Astrocyte (in vitro differentiated cells and primary cell): ENCODE measurements around the gene PIK3R6. TPM values are rescaled to one million over a fixed set of nuclear protein-coding genes. Genes with fewer than 3 reads are reported as not detected.

Experiments used
- DNase-seq: peaks from one replicate; pipeline ENCODE4 v3.0.0-alpha.2; 2010; ENCODE audit warnings: low read depth
- FAIRE-seq: peaks from 2 replicates; lab custom pipeline; 2011; peaks lifted over from hg19 to GRCh38; lab: Jason Lieb, UNC
- H2AFZ ChIP-seq: 2 replicates; pipeline ENCODE4 v1.6.0; 2012; ENCODE audit warnings: low read depth, low read length, inconsistent platforms
- H3K27ac ChIP-seq: 2 replicates; pipeline ENCODE4 v1.5.1; 2011; ENCODE audit warnings: low read depth, low read length, inconsistent platforms
- H3K27me3 ChIP-seq: 2 replicates; pipeline ENCODE4 v1.6.0; 2011; ENCODE audit warnings: low read length, inconsistent platforms; ENCODE audit not compliant: insufficient read depth
- H3K36me3 ChIP-seq: 2 replicates; pipeline ENCODE4 v1.5.1; 2011; ENCODE audit warnings: low read length, inconsistent platforms; ENCODE audit not compliant: insufficient read depth
- H3K4me1 ChIP-seq: 2 replicates; pipeline ENCODE4 v1.5.1; 2011; ENCODE audit warnings: low read length, inconsistent platforms; ENCODE audit not compliant: insufficient read depth
- H3K4me2 ChIP-seq: 2 replicates; pipeline ENCODE4 v1.6.0; 2012; ENCODE audit warnings: low read length, inconsistent platforms
- H3K4me3 ChIP-seq: 2 replicates; pipeline ENCODE4 v1.5.1; 2011; ENCODE audit warnings: low read depth, mild to moderate bottlenecking, low read length, inconsistent platforms; ENCODE audit not compliant: insufficient read depth
- H3K79me2 ChIP-seq: 2 replicates; pipeline ENCODE4 v1.6.0; 2012; ENCODE audit warnings: mild to moderate bottlenecking, low read length, inconsistent platforms; ENCODE audit not compliant: insufficient read depth
- H3K9ac ChIP-seq: 2 replicates; pipeline ENCODE4 v1.6.0; 2012; ENCODE audit warnings: mild to moderate bottlenecking, low read length, inconsistent platforms
- H3K9me3 ChIP-seq: 2 replicates; pipeline ENCODE4 v1.5.1; 2012; ENCODE audit warnings: low read depth, mild to moderate bottlenecking, low read length, inconsistent platforms; ENCODE audit not compliant: insufficient read depth
- H4K20me1 ChIP-seq: 2 replicates; pipeline ENCODE4 v1.6.0; 2012; ENCODE audit warnings: low read length, inconsistent platforms; ENCODE audit not compliant: insufficient read depth
- H3K27ac Mint-ChIP-seq: one replicate; pipeline ENCODE4 v1.8.0; 2021; ENCODE audit warnings: mild to moderate bottlenecking, mixed read lengths; ENCODE audit not compliant: unreplicated experiment
- H3K27me3 Mint-ChIP-seq: one replicate; pipeline ENCODE4 v1.8.0; 2021; ENCODE audit warnings: low read depth, mixed read lengths; ENCODE audit not compliant: unreplicated experiment
- H3K36me3 Mint-ChIP-seq: one replicate; pipeline ENCODE4 v1.8.0; 2021; ENCODE audit warnings: low read depth, mixed read lengths; ENCODE audit not compliant: unreplicated experiment
- H3K4me1 Mint-ChIP-seq: one replicate; pipeline ENCODE4 v1.8.0; 2021; ENCODE audit warnings: low read depth, mixed read lengths; ENCODE audit not compliant: unreplicated experiment
- H3K4me3 Mint-ChIP-seq: one replicate; pipeline ENCODE4 v1.8.0; 2021; ENCODE audit warnings: mild to moderate bottlenecking, moderate library complexity, mixed read lengths; ENCODE audit not compliant: unreplicated experiment
- H3K9me3 Mint-ChIP-seq: one replicate; pipeline ENCODE4 v1.8.0; 2021; ENCODE audit warnings: mild to moderate bottlenecking, mixed read lengths; ENCODE audit not compliant: unreplicated experiment
- EZH2 ChIP-seq: IDR thresholded peaks from 2 replicates; pipeline ENCODE4 v1.6.1; 2012; ENCODE audit warnings: mild to moderate bottlenecking, low read length, inconsistent platforms; ENCODE audit not compliant: insufficient read depth
- total RNA-seq: library from RNA; stranded (reverse); gene quantifications from 2 replicates; pipeline ENCODE4 v1.2.1, GENCODE V29; 2021
- TF ChIP-seq, protein P1 (sequence below): IDR thresholded peaks from 2 replicates; pipeline ENCODE4 v1.5.1; 2011; ENCODE audit warnings: low read depth, mild to moderate bottlenecking, inconsistent platforms, low read length, moderate library complexity; ENCODE audit not compliant: insufficient read depth

PIK3R6 gene
- total RNA-seq, 1 donor from 2014 or later = not detected

DNA sequence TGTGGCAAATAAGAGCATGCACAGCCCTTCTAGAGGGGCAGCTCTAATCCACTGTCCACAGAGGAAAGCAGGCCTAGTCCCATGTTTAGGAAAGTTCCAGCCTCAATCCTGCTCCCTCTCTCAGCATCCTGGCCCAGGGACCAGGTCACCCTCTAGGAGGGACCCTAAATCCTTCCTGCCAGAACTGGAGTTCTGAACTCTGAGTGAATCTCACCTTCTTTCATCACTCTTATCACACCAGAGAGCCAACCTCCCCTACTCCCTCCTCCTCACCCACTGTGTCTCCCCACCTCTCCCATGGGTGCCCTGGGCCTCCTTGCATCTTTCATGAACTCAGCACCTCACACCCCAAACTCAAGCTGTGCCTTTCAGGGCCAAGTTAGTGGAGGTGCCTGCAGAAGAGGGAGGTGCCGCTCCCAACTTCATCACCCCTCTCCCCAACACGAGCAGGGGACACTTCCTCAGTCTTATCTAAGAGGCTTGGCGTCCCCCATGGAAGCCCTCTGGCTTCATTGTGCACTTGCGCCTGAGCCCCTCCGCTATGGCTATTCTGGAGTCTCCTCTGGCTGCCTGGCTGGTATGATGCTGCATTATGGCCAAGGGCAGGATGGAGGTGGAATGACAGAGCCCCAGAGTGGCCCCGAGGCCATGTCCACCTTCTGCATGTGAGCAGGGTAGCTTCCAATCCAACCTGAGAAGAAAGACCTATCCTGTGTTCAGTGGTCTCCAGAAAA lies 31.7 kb downstream of the PIK3R6 start:
- no peak overlapping the region for H3K9ac ChIP-seq
- no peak overlapping the region for H2AFZ ChIP-seq
- no peaks in the 10 kb centered on the region for H3K9me3 Mint-ChIP-seq
- no peak for FAIRE-seq
- H3K4me1 ChIP-seq = no peaks in the 10 kb centered on the region
- H3K4me1 Mint-ChIP-seq = no peaks in the 10 kb centered on the region
- DNase-seq = no peak
- H3K4me3 Mint-ChIP-seq = no peak overlapping the region
- no peaks in the 10 kb centered on the region for H4K20me1 ChIP-seq
- no peaks in the 10 kb centered on the region for H3K36me3 ChIP-seq
- no peak overlapping the region for H3K27ac ChIP-seq
- H3K79me2 ChIP-seq = no peaks in the 10 kb centered on the region
- H3K36me3 Mint-ChIP-seq = peaks cover 1% of the 10 kb centered on the region
- peaks cover 2% of the 10 kb centered on the region for H3K27me3 ChIP-seq
- H3K4me2 ChIP-seq = no peak overlapping the region
- H3K27ac Mint-ChIP-seq = no peak overlapping the region
- H3K4me3 ChIP-seq = no peak overlapping the region
- no peaks in the 10 kb centered on the region for H3K9me3 ChIP-seq
- TF ChIP-seq EZH2 = no peak
- TF ChIP-seq, protein P1, sequence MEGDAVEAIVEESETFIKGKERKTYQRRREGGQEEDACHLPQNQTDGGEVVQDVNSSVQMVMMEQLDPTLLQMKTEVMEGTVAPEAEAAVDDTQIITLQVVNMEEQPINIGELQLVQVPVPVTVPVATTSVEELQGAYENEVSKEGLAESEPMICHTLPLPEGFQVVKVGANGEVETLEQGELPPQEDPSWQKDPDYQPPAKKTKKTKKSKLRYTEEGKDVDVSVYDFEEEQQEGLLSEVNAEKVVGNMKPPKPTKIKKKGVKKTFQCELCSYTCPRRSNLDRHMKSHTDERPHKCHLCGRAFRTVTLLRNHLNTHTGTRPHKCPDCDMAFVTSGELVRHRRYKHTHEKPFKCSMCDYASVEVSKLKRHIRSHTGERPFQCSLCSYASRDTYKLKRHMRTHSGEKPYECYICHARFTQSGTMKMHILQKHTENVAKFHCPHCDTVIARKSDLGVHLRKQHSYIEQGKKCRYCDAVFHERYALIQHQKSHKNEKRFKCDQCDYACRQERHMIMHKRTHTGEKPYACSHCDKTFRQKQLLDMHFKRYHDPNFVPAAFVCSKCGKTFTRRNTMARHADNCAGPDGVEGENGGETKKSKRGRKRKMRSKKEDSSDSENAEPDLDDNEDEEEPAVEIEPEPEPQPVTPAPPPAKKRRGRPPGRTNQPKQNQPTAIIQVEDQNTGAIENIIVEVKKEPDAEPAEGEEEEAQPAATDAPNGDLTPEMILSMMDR = no peak
- peaks cover 27% of the 10 kb centered on the region for H3K27me3 Mint-ChIP-seq

DNA sequence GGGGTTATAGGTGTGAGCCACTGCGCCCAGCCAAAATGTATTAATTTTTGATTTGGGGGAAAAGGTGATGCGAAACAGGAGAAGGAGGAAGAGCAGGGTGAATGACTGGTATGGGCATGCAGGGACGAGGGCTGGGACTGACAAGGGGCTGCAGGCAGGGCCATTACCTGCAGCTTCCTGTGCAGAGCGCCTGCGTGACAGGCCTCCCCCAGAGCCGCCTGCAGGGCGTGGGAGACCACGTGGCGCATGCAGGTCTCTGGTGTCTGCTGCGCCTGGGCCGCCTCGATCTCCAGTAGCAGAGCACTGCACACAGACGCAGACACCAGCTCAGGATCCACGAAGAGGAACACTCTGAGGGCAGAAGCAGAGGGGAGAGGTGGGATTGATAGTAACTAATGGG lies 32.4 kb downstream of the PIK3R6 start:
- no peak overlapping the region for H2AFZ ChIP-seq
- no peak overlapping the region for H3K27ac ChIP-seq
- no peak overlapping the region for H3K4me3 ChIP-seq
- Mint-ChIP-seq H3K27ac (no peak overlapping the region), H3K9me3 (no peaks in the 10 kb centered on the region), H3K4me3 (no peak overlapping the region), H3K27me3 (peaks cover 27% of the 10 kb centered on the region), H3K4me1 (no peaks in the 10 kb centered on the region), H3K36me3 (peaks cover 1% of the 10 kb centered on the region)
- no peak for FAIRE-seq
- no peak for DNase-seq
- H3K4me2 ChIP-seq = no peak overlapping the region
- H3K9ac ChIP-seq = no peak overlapping the region
- TF ChIP-seq EZH2 = no peak
- TF ChIP-seq, protein P1 = no peak
- no peaks in the 10 kb centered on the region for H4K20me1 ChIP-seq
- no peaks in the 10 kb centered on the region for H3K9me3 ChIP-seq
- H3K79me2 ChIP-seq = no peaks in the 10 kb centered on the region
- no peaks in the 10 kb centered on the region for H3K36me3 ChIP-seq
- H3K4me1 ChIP-seq = no peaks in the 10 kb centered on the region
- peaks cover 2% of the 10 kb centered on the region for H3K27me3 ChIP-seq

DNA sequence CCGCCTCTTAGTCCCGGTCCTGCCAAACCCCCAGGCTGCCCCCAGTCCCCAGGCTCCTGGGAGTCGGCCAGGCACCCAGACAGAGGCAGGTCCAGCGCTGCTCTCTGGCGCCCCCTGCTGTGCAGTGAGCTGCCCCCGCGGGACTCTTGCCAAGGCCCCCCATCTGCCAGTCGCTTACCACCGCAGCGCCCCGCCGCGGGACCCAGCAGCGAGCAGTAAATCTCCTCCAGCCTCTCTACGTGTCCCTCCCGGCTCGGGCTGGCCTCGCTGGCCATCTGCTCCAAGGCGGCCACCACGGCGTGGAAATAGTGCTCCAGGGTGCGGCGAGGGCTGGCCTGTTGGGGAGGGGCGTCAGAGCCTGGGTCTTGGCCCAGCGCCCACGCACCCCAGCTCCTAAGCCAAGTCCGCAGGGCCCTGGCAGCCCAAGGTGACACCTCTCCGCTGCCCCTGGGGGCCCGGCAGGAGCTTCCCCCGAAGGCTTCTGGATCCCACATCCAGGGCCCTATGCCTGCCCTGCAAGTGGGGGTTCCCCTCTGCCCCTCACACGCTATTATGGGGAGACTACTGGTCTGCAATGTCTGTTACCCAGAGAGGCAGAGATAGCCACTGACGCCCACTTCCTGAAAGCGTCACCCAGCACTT lies 34.6 kb downstream of the PIK3R6 start:
- Histone ChIP-seq H4K20me1 (no peaks in the 10 kb centered on the region), H3K9ac (no peak overlapping the region), H3K4me3 (no peak overlapping the region), H3K27me3 (peaks cover 2% of the 10 kb centered on the region), H3K4me1 (no peaks in the 10 kb centered on the region), H3K4me2 (no peak overlapping the region), H3K36me3 (no peaks in the 10 kb centered on the region), H3K9me3 (no peaks in the 10 kb centered on the region), H3K27ac (no peak overlapping the region), H3K79me2 (no peaks in the 10 kb centered on the region), H2AFZ (no peak overlapping the region)
- H3K4me1 Mint-ChIP-seq = no peaks in the 10 kb centered on the region
- DNase-seq = no peak
- H3K27me3 Mint-ChIP-seq = peaks cover 22% of the 10 kb centered on the region
- no peaks in the 10 kb centered on the region for H3K9me3 Mint-ChIP-seq
- FAIRE-seq = no peak
- no peak overlapping the region for H3K4me3 Mint-ChIP-seq
- TF ChIP-seq EZH2 = no peak
- TF ChIP-seq, protein P1 = no peak
- H3K36me3 Mint-ChIP-seq = no peaks in the 10 kb centered on the region
- H3K27ac Mint-ChIP-seq = no peak overlapping the region
